Tongue (tissue), 1 donor: Measurements from ENCODE around the gene FBXL14. TPM values are rescaled to one million over a fixed set of nuclear protein-coding genes. Genes with fewer than 3 reads are reported as not detected.

Experiments
- total RNA-seq: library from RNA; depleted of rRNA; stranded (reverse); fragments of >200 nt; gene quantifications from one replicate; pipeline ENCODE4 v1.2.3, GENCODE V29; 2014

Gene FBXL14
- total RNA-seq, 1 donor from 2014 or later, result 7.8 TPM

Other genes with a start within 250 kb of the FBXL14 start
- gene WNT5B, start 34.6 kb upstream of the FBXL14 start, total RNA-seq, result 16.1 TPM
- 26.5 TPM for gene ADIPOR2, start 96.5 kb upstream of the FBXL14 start, total RNA-seq
- gene LRTM2, start 226.0 kb upstream of the FBXL14 start, total RNA-seq, result not detected